Measurements from ENCODE around the gene POLR1G.

Gene POLR1G

GRCh38 chr19:45448887-45449299, 42.4 kb downstream of the POLR1G start:
- H4K20me1 ChIP-seq (ENCODE audit: control insufficient read depth, insufficient read depth, low read depth, low read length), result no peaks in the 10 kb centered on the region
- no peaks in the 10 kb centered on the region for H3K27me3 ChIP-seq (ENCODE audit: control insufficient read depth, low read length)
- no peak overlapping the region for H3K4me3 ChIP-seq (ENCODE audit: low read length)
- H3K9me2 ChIP-seq (replicated peaks; ENCODE audit: control insufficient read depth, low read length), result no peaks in the 10 kb centered on the region
- H3F3A ChIP-seq (ENCODE audit: control insufficient read depth, insufficient read depth), result peaks cover 27% of the 10 kb centered on the region
- H3K27ac ChIP-seq (ENCODE audit: low read depth, low read length), result no peak overlapping the region
- H3K4me2 ChIP-seq (ENCODE audit: low read length), result no peak overlapping the region; the same call in 1 of the 2 replicates
- H3K36me3 ChIP-seq (ENCODE audit: control insufficient read depth, low read length), result no peaks in the 10 kb centered on the region
- TF ChIP-seq EZH2phosphoT487 (IDR thresholded peaks at IDR 0.05; ENCODE audit: borderline replicate concordance, low read length) (no peak), CTCF (IDR thresholded peaks at IDR 0.05; ENCODE audit: low read depth, low read length, poor library complexity, severe bottlenecking) (no peak)
- H3K9me3 ChIP-seq (ENCODE audit: control insufficient read depth, insufficient read depth, low read length), result no peaks in the 10 kb centered on the region
- H3K79me2 ChIP-seq (ENCODE audit: control insufficient read depth, low read length), result no peaks in the 10 kb centered on the region
- peaks cover 43% of the 10 kb centered on the region for H3K4me1 ChIP-seq (ENCODE audit: control insufficient read depth, low read length)

- peaks cover 44% of the 10 kb centered on the region for H3K4me1 ChIP-seq (ENCODE audit: control insufficient read depth, low read length)
- peak overlapping the region; percentile 28 for H3K27ac ChIP-seq (ENCODE audit: low read depth, low read length)
- no peaks in the 10 kb centered on the region for H3K36me3 ChIP-seq (ENCODE audit: control insufficient read depth, low read length)
- H4K20me1 ChIP-seq (ENCODE audit: control insufficient read depth, insufficient read depth, low read depth, low read length), result no peaks in the 10 kb centered on the region
- H3F3A ChIP-seq (ENCODE audit: control insufficient read depth, insufficient read depth), result peaks cover 24% of the 10 kb centered on the region
- no peaks in the 10 kb centered on the region for H3K9me3 ChIP-seq (ENCODE audit: control insufficient read depth, insufficient read depth, low read length)
- no peaks in the 10 kb centered on the region for H3K9me2 ChIP-seq (replicated peaks; ENCODE audit: control insufficient read depth, low read length)
- no peaks in the 10 kb centered on the region for H3K27me3 ChIP-seq (ENCODE audit: control insufficient read depth, low read length)
- TF ChIP-seq CTCF (IDR thresholded peaks at IDR 0.05; ENCODE audit: low read depth, low read length, poor library complexity, severe bottlenecking) (no peak), EZH2phosphoT487 (IDR thresholded peaks at IDR 0.05; ENCODE audit: borderline replicate concordance, low read length) (no peak)
- no peaks in the 10 kb centered on the region for H3K79me2 ChIP-seq (ENCODE audit: control insufficient read depth, low read length)
- H3K4me3 ChIP-seq (ENCODE audit: low read length), result peak overlapping the region; percentile 86
- H3K4me2 ChIP-seq (ENCODE audit: low read length), result peak overlapping the region; percentile 70
Measured at GRCh38 chr19:45450012-45450333, 43.5 kb downstream of the POLR1G start.

- TF ChIP-seq EZH2phosphoT487 (IDR thresholded peaks at IDR 0.05; ENCODE audit: borderline replicate concordance, low read length) (no peak), CTCF (IDR thresholded peaks at IDR 0.05; ENCODE audit: low read depth, low read length, poor library complexity, severe bottlenecking) (no peak)
- Histone ChIP-seq H3K9me2 (replicated peaks; ENCODE audit: control insufficient read depth, low read length) (no peaks in the 10 kb centered on the region), H3K4me1 (ENCODE audit: control insufficient read depth, low read length) (peaks cover 53% of the 10 kb centered on the region), H3K9me3 (ENCODE audit: control insufficient read depth, insufficient read depth, low read length) (no peaks in the 10 kb centered on the region), H3K4me2 (ENCODE audit: low read length) (peak overlapping the region; percentile 91), H3K27ac (ENCODE audit: low read depth, low read length) (peak overlapping the region; percentile 50), H3K27me3 (ENCODE audit: control insufficient read depth, low read length) (no peaks in the 10 kb centered on the region), H3F3A (ENCODE audit: control insufficient read depth, insufficient read depth) (peaks cover 19% of the 10 kb centered on the region), H3K4me3 (ENCODE audit: low read length) (peak overlapping the region; percentile 86), H3K79me2 (ENCODE audit: control insufficient read depth, low read length) (no peaks in the 10 kb centered on the region), H3K36me3 (ENCODE audit: control insufficient read depth, low read length) (no peaks in the 10 kb centered on the region), H4K20me1 (ENCODE audit: control insufficient read depth, insufficient read depth, low read depth, low read length) (no peaks in the 10 kb centered on the region)
Measured at GRCh38 chr19:45451131-45451849, 44.8 kb downstream of the POLR1G start.
